NCI-H146 treated with DMSO at 0.1 percent for 48 hours (cell line): ENCODE results near the gene UBE2Z.

Experiments
- DNase-seq: peaks from one replicate; lab custom pipeline; 2025; ENCODE audit not compliant: unreplicated experiment; lab: John Stamatoyannopoulos, UW

UBE2Z gene

DNA sequence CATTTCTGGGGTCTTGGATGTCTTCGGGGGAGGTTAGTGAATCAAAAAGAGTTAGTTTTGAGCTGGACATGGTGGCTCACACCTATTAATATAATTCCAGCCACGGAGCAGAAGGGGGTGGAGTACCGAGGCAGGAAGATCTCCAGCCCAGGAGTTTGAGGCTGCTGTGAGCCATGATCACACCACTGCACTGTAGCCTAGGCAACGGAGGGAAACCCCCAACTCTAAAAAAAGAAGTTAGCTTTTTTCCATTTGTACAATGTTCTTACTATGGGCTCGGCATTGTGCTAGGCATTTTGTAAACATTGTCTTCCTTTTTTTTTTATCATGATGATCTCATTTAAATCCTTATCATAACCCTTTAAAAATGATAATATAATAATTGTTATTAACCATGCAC, 44.7 kb downstream of the UBE2Z start:
- DNase-seq, result no peak

DNA sequence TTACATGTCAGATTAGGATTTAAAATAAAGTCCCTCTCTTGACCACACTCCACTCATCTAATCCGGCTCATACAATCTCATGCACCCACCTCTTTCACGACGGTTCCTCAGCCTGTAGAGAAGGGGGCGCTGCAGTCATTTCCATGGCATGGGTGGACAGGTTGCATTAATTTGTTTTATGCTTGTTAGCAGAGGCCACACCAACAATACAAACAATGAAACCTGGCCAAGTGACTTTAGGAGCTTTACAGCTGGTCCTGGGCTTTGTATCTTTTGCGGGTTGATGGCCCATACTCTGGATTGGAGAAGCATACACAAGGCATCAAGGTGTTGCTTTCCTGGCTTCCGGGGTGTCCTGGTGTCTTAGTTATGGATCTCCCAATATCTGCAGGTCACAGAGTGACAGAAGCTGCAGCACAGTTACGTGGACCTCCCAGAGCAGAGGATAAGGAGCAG, 46.1 kb downstream of the UBE2Z start:
- DNase-seq, result no peak

GRCh38 chr17:48960834-48961515, 52.8 kb downstream of the UBE2Z start:
- no peak for DNase-seq

GRCh38 chr17:48961516-48962233, 53.5 kb downstream of the UBE2Z start:
- no peak for DNase-seq

- no peak for DNase-seq
Observed at GRCh38 chr17:48970224-48970623, 62.0 kb downstream of the UBE2Z start.

GRCh38 chr17:48970865-48971687, 62.9 kb downstream of the UBE2Z start:
- DNase-seq, result no peak

DNA sequence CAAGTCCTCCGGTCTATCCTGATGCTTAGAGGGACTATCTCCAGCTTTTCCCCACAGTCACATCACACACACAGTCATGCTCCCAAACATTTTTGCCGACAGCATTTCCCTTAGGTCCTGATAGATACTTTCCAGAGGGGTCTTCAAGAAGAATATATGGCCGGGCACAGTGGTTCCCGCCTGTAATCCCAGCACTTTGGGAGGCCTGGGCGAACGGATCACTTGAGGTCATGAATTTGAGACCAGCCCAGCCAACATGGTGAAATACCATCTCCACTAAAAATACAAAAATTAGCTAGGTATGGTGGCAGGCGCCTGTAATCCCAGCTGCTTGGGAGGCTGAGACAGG, 64.5 kb downstream of the UBE2Z start:
- no peak for DNase-seq

DNA sequence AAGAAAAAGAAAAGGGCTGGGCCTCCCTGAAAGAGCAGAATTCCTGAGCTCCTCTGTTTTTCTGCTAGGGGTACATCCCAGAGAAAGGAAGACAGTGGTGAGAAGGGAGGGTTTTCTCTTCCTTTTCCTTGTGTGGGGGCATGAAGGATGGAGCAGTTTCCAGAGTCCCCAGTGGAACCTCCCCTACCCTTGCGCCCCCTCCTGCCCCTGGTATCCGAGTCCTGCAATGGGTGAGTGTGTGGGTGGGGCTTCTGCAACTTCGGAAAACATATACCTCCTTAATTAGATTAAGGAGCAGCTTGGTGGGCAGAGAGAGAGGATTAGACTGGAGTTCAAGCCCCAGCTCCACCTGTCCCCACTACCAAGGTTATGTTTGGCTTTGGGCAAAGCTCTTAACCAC, 65.6 kb downstream of the UBE2Z start:
- no peak for DNase-seq
